GM20000 (cell line): ENCODE measurements around the gene PTGIR.

ENCODE experiments used
- DNase-seq: peaks from one replicate; pipeline ENCODE4 v3.0.0; 2012; ENCODE audit warnings: low spot score
- CTCF ChIP-seq: IDR thresholded peaks from 2 replicates; pipeline ENCODE4 v1.5.1; 2012; ENCODE audit warnings: mild to moderate bottlenecking, control low read depth; ENCODE audit errors: extremely low read depth, missing control alignments

PTGIR gene

GRCh38 chr19:46624958-46625661, at the start of gene PTGIR:
PTGIR (minus strand) TSS chr19:46625089; CDS start chr19:46624225, 864 bp downstream.
- TF ChIP-seq CTCF, result no peak
- peak; percentile 59 for DNase-seq

- no peak for TF ChIP-seq CTCF
- DNase-seq, result no peak
Measured at GRCh38 chr19:46670813-46671212, 45.9 kb upstream of the PTGIR start.

GRCh38 chr19:46668662-46669061, 43.8 kb upstream of the PTGIR start:
- DNase-seq, result no peak
- TF ChIP-seq CTCF, result no peak

GRCh38 chr19:46665072-46665471, 40.2 kb upstream of the PTGIR start:
- no peak for TF ChIP-seq CTCF
- no peak for DNase-seq

GRCh38 chr19:46661735-46662592, 37.1 kb upstream of the PTGIR start:
- peak; percentile 81 for TF ChIP-seq CTCF
- peak; percentile 81 for DNase-seq

GRCh38 chr19:46661020-46661731, 36.3 kb upstream of the PTGIR start, which contains the start of gene DACT3:
DACT3 (minus strand) TSS chr19:46661182; CDS start chr19:46661064, 118 bp downstream.
- no peak for TF ChIP-seq CTCF
- DNase-seq, result peak; percentile 99
